Esophagus squamous epithelium (tissue), 4 donors: ENCODE results near the gene COL4A2.

Experiments used
- CTCF ChIP-seq, 6 experiments: fragments of 450-650 bp in 4 of 6; fragments of 200-600 bp in 2 of 6; sonication (generic) in 2 of 6; IDR thresholded peaks; one replicate each; pipeline ENCODE4 v1.5.1; 2016 to 2019; ENCODE audit warnings: antibody characterized with exemption in 6 of 6, mild to moderate bottlenecking in 4 of 6, moderate library complexity in 4 of 6
- POLR2A ChIP-seq, 4 donors: fragments of 450-650 bp; IDR thresholded peaks; one replicate each; pipeline ENCODE4 v1.6.1; 2017; ENCODE audit warnings: antibody characterized with exemption in 4 of 4, mild to moderate bottlenecking in 4 of 4, moderate library complexity in 3 of 4

GRCh38 chr13:110469597-110469996 lies 162.5 kb downstream of the COL4A2 start:
- no peak for TF ChIP-seq CTCF (IDR thresholded peaks at IDR 0.05)
- no peak for TF ChIP-seq POLR2A (IDR thresholded peaks at IDR 0.05)
